Measurements from ENCODE around the gene LRRC15. TPM values are rescaled to one million over a fixed set of nuclear protein-coding genes. Genes with fewer than 3 reads are reported as not detected.

The LRRC15 gene
- total RNA-seq, 1 experiment from 2014 or later: 0.28 TPM

- DNase-seq (ENCODE audit: low read depth, low spot score): no peak
- Histone ChIP-seq H3K27me3 (ENCODE audit: control insufficient read depth, insufficient read depth, low read length) (no peaks in the 10 kb centered on the region), H3K4me3 (ENCODE audit: low read depth in 2 of 2, low read length in 2 of 2) (no peak overlapping the region), H3K4me1 (ENCODE audit: control insufficient read depth, insufficient read depth, low read length) (no peaks in the 10 kb centered on the region; the same call in 1 of the 2 replicates), H3K36me3 (ENCODE audit: control insufficient read depth, insufficient read depth, low read length) (no peaks in the 10 kb centered on the region), H3K27ac (ENCODE audit: low read length) (no peak overlapping the region), H3K9me3 (ENCODE audit: control insufficient read depth, insufficient read depth, low read depth, low read length) (no peaks in the 10 kb centered on the region)
- ChIA-PET POLR2A (interaction anchor here (0.5 kb wide), 1 partner anchor 8 kb away, joined by 3 read pairs; no protein-coding TSS in a partner anchor), CTCF (no interaction called here)
- TF ChIP-seq POLR2AphosphoS5 (IDR thresholded peaks at IDR 0.05; ENCODE audit: low read depth, low read length): no peak
- TF ChIP-seq REST (IDR thresholded peaks at IDR 0.05; ENCODE audit: insufficient read depth in 1 of 2, low read depth in 2 of 2, low read length in 1 of 2): no peak
- no peak for TF ChIP-seq TCF7L2 (IDR thresholded peaks at IDR 0.05; ENCODE audit: low read depth, low read length)
- in situ Hi-C loops (cut with HindIII; ENCODE audit: low pct_unique_long_range_greater_than_20kb, low sequenced_read_pairs): loop anchor here (25.0 kb wide), 1 partner anchor 544 kb away; no protein-coding TSS in a partner anchor
- intact Hi-C loops (cut with micrococcal nuclease; ENCODE audit: unreplicated experiment): no loop called here
- BruUV-seq (replicated peaks): no TSS peak
- ATAC-seq: no peak; the same call in 1 of the 2 replicates
Measured at GRCh38 chr3:194306109-194306686, 63.3 kb downstream of the LRRC15 start.

DNA sequence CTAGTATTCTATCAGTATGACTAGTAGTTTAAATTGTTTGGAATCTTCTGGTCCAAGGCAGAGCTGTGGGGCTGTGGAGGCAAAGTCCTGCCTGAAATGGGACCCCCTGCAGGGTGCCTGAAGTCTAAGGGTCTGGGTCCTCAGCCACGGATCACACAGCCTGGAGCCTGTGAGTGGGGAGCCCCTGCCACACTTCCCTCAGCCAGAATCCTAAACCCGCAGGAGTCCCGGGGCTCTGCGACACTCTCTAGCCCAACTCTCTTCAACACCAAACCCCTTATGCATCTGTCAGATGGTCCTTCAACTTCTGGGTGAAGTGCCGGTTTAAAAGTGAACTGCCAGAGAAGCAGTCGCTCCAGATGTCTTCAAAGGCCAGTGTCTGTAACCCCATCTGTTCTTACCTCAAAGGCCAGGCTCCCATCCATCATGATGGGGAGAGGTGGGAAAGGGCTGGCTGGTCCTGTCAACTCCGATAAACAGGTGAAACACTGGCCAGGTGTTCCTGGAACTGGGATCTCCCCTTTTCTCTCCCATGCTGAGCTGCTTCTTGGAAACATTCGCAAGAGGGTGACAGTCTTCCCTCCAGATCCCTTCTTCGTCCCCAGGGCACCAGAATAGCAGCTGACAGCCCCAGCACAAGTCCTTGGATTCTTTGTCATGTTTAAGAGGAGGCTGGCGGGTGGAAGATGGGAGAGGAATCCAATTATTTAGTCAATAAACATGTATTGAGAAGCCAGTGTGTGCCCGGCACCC, 64.0 kb downstream of the LRRC15 start:
- ATAC-seq: no peak
- H3K4me3 ChIP-seq (ENCODE audit: low read depth in 2 of 2, low read length in 2 of 2): no peak overlapping the region
- intact Hi-C loops (cut with micrococcal nuclease; ENCODE audit: unreplicated experiment) (no loop called here), in situ Hi-C loops (cut with HindIII; ENCODE audit: low pct_unique_long_range_greater_than_20kb, low sequenced_read_pairs) (loop anchor here (25.0 kb wide), 1 partner anchor 543 kb away; no protein-coding TSS in a partner anchor)
- TF ChIP-seq TCF7L2 (IDR thresholded peaks at IDR 0.05; ENCODE audit: low read depth, low read length): no peak
- TF ChIP-seq POLR2AphosphoS5 (IDR thresholded peaks at IDR 0.05; ENCODE audit: low read depth, low read length): no peak
- no peak for TF ChIP-seq CTCF (IDR thresholded peaks at IDR 0.05)
- no peak for TF ChIP-seq REST (IDR thresholded peaks at IDR 0.05; ENCODE audit: insufficient read depth in 1 of 2, low read depth in 2 of 2, low read length in 1 of 2)
- TF ChIP-seq SIN3A (IDR thresholded peaks at IDR 0.05; ENCODE audit: borderline replicate concordance, insufficient read depth, low read depth, low read length): no peak
- no TSS peak for BruUV-seq (replicated peaks)
- no peaks in the 10 kb centered on the region for H3K27me3 ChIP-seq (ENCODE audit: control insufficient read depth, insufficient read depth, low read length)
- no peak overlapping the region for H3K27ac ChIP-seq (ENCODE audit: low read length)
- no peak for DNase-seq (ENCODE audit: low read depth, low spot score)
- POLR2A ChIA-PET: no interaction called here
- H3K36me3 ChIP-seq (ENCODE audit: control insufficient read depth, insufficient read depth, low read length): no peaks in the 10 kb centered on the region
- CTCF ChIA-PET: no interaction called here
- H3K4me1 ChIP-seq (ENCODE audit: control insufficient read depth, insufficient read depth, low read length): no peaks in the 10 kb centered on the region; the same call in 1 of the 2 replicates
- no peaks in the 10 kb centered on the region for H3K9me3 ChIP-seq (ENCODE audit: control insufficient read depth, insufficient read depth, low read depth, low read length)

Other genes starting within 250 kb of the LRRC15 start
- gene HES1, start 233.6 kb downstream of the LRRC15 start, total RNA-seq (2021; ENCODE audit: unreplicated experiment): 28.5 TPM
- gene CPN2, start 18.4 kb downstream of the LRRC15 start, total RNA-seq (2021; ENCODE audit: unreplicated experiment): 0.08 TPM
- gene GP5, start 29.5 kb upstream of the LRRC15 start, total RNA-seq (2021; ENCODE audit: unreplicated experiment): 0.05 TPM
- gene ATP13A3, start 117.3 kb upstream of the LRRC15 start, total RNA-seq (2021; ENCODE audit: unreplicated experiment): 169 TPM